GM12865 (cell line): Measurements from ENCODE around the gene HAUS1.

ENCODE experiments used
- DNase-seq: peaks from one replicate; pipeline ENCODE4 v3.0.0; 2010; ENCODE audit warnings: low read depth
- H3K4me3 ChIP-seq: 2 replicates; pipeline ENCODE4 v1.5.1; 2011; ENCODE audit warnings: mild to moderate bottlenecking, low read depth, low read length, control low read depth
- TF ChIP-seq, protein P1 (sequence below): IDR thresholded peaks from 2 replicates; pipeline ENCODE4 v1.5.1; 2011; ENCODE audit warnings: low read length, control low read depth, low read depth, inconsistent platforms; ENCODE audit not compliant: insufficient read depth; ENCODE audit errors: missing control alignments

Gene HAUS1

DNA sequence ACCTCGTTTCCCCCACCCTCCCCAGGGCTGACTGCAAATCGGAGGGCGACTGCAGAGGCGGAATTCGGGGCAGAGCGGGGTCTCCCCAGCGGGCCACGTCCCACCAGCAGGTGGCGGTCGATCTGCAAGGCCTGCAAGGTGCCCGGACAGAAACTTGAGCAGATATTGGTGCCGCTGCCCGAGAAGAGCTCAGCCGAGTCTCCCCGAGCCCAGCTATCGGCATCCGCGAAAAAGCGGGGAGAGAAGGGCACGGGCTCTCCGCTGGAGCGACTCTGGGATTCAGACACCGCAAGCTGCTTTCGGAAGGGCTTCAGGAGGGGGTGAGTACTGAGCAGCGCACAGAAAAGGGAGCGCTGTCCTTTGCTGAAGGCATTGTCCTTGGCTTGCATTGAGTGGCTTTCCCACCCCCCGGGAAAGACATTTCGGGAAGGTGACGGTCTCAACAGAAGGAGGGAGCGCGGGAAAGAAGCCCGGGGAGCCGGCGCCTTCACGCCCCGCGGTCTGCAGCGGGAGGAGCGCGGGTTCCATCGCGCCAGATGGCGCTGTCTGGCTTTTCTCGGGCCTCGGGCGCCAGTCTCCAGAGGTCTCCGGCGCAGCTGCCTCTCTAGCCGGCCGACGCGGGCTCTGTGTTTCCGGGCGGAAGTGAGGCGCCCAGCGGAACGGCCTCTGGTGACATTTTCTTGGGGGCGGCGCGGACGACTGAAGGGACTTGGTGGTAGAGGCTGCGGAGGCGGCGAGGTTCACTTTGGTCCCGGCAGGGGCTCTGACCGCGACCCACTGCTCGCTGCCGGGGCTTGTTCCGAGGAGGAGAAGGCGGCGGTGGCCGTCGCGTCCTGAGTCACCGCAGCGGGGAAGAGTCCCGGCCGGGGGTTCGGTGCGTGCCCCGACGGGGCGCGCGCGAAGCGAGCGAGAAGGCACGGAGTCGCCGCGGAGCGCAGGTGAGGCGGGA lies 69.5 kb downstream of the HAUS1 start:
- H3K4me3 ChIP-seq: peak overlapping the region; percentile 99
- TF ChIP-seq, protein P1, sequence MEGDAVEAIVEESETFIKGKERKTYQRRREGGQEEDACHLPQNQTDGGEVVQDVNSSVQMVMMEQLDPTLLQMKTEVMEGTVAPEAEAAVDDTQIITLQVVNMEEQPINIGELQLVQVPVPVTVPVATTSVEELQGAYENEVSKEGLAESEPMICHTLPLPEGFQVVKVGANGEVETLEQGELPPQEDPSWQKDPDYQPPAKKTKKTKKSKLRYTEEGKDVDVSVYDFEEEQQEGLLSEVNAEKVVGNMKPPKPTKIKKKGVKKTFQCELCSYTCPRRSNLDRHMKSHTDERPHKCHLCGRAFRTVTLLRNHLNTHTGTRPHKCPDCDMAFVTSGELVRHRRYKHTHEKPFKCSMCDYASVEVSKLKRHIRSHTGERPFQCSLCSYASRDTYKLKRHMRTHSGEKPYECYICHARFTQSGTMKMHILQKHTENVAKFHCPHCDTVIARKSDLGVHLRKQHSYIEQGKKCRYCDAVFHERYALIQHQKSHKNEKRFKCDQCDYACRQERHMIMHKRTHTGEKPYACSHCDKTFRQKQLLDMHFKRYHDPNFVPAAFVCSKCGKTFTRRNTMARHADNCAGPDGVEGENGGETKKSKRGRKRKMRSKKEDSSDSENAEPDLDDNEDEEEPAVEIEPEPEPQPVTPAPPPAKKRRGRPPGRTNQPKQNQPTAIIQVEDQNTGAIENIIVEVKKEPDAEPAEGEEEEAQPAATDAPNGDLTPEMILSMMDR: peak; percentile 93
- peak; percentile 96 for DNase-seq

DNA sequence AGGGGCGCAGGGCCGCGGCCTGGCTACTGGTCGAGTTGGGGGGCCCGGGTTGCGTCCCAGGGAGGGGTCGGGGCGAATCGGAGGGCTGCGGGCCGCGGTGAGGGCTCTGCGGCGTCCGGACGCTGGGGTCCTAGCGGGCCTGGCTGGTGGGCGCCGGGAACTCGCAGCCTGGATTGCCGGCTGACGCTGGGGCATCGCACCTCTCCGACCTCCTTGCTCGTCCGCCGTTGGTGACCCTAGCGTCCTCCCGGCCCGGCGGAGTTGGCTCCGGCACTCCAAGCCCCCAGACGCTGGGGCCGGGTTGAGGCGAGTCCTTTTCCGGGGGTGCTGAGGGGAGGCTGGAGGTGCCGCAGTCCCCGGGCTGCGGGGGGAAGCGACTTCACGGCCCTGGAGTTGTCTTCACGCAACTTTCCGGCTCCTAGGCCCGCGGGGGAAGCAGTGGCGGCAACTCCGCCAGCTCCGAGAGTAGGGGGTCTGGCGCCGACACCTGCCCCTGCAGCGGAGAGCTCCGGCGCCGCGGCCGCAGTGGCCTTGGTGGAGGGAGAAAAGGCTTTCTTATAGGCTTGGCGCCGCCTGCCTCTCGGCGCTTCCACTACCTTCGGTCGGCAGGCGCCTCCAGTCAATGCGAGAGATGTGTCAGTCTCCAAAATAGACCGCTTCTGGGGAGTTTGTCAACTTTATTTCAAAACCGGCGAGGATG lies 70.3 kb downstream of the HAUS1 start:
- DNase-seq: peak; percentile 71
- TF ChIP-seq, protein P1: no peak
- peak overlapping the region; percentile 99 for H3K4me3 ChIP-seq

DNA sequence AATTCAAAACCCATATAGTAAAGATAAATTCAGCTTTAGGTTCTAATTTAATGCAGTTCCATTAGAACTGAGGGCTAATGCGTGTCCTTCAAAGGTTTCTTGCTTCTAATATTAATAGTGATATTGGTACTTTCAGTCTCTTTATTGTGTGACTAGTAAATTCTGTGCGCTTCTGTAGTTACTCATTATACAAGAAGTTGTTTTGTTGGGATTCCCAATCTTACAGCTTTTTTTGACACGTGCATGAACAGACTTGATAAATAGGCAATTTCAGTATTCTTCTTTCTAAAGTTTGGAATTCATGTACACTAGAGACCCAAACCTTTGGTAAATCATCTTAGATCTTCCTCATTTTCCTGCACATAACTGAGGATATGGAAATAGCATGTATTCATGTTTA lies 71.8 kb downstream of the HAUS1 start:
- peak; percentile 21 for DNase-seq
- peak overlapping the region; percentile 99 for H3K4me3 ChIP-seq
- TF ChIP-seq, protein P1: no peak
